HG03139 (cell line): ENCODE results near the gene FBXL17.

Source experiments
- ATAC-seq: cut with Tn5 transposase; IDR thresholded peaks from one replicate; pipeline ENCODE4 v1.9.1; 2021; ENCODE audit not compliant: unreplicated experiment

Gene FBXL17

GRCh38 chr5:107926121-107926520, 455.8 kb downstream of the FBXL17 start:
- no peak for ATAC-seq

GRCh38 chr5:107925200-107925599, 456.7 kb downstream of the FBXL17 start:
- no peak for ATAC-seq

- no peak for ATAC-seq
These were observed 461.9 kb downstream of the FBXL17 start for GRCh38 chr5:107919969-107920368.

GRCh38 chr5:107919361-107919760, 462.5 kb downstream of the FBXL17 start:
- ATAC-seq, result no peak

GRCh38 chr5:107917983-107918382, 463.9 kb downstream of the FBXL17 start:
- ATAC-seq, result no peak

GRCh38 chr5:107916731-107917725, 464.9 kb downstream of the FBXL17 start:
- no peak for ATAC-seq

- ATAC-seq, result no peak
These were observed 466.6 kb downstream of the FBXL17 start for GRCh38 chr5:107915176-107915812.

GRCh38 chr5:107913494-107913893, 468.4 kb downstream of the FBXL17 start:
- ATAC-seq, result no peak

GRCh38 chr5:107900721-107901120, 481.2 kb downstream of the FBXL17 start:
- no peak for ATAC-seq

GRCh38 chr5:107894361-107894760, 487.5 kb downstream of the FBXL17 start:
- ATAC-seq, result no peak

GRCh38 chr5:107893642-107894041, 488.3 kb downstream of the FBXL17 start:
- no peak for ATAC-seq

GRCh38 chr5:107889387-107889786, 492.5 kb downstream of the FBXL17 start:
- no peak for ATAC-seq

GRCh38 chr5:107888541-107888940, 493.4 kb downstream of the FBXL17 start:
- ATAC-seq, result no peak

GRCh38 chr5:107887166-107887943, 494.5 kb downstream of the FBXL17 start:
- no peak for ATAC-seq

GRCh38 chr5:107885601-107886000, 496.3 kb downstream of the FBXL17 start:
- ATAC-seq, result no peak

- no peak for ATAC-seq
These were observed 497.0 kb downstream of the FBXL17 start for GRCh38 chr5:107884871-107885270.

GRCh38 chr5:107878661-107879060, 503.2 kb downstream of the FBXL17 start:
- no peak for ATAC-seq

- ATAC-seq, result no peak
These were observed 505.0 kb downstream of the FBXL17 start for GRCh38 chr5:107876906-107877305.

GRCh38 chr5:107876261-107876660, 505.6 kb downstream of the FBXL17 start:
- ATAC-seq, result no peak

- no peak for ATAC-seq
These were observed 506.1 kb downstream of the FBXL17 start for GRCh38 chr5:107875833-107876232.

- ATAC-seq, result no peak
These were observed 507.1 kb downstream of the FBXL17 start for GRCh38 chr5:107874795-107875194.
